HG03469 (cell line): Measurements from ENCODE around the gene HMGCR.

ENCODE experiments used
- ATAC-seq: cut with Tn5 transposase; IDR thresholded peaks from one replicate; pipeline ENCODE4 v1.9.1; 2021; ENCODE audit warnings: mild to moderate bottlenecking, moderate library complexity, moderate number of reproducible peaks; ENCODE audit not compliant: unreplicated experiment

The HMGCR gene

DNA sequence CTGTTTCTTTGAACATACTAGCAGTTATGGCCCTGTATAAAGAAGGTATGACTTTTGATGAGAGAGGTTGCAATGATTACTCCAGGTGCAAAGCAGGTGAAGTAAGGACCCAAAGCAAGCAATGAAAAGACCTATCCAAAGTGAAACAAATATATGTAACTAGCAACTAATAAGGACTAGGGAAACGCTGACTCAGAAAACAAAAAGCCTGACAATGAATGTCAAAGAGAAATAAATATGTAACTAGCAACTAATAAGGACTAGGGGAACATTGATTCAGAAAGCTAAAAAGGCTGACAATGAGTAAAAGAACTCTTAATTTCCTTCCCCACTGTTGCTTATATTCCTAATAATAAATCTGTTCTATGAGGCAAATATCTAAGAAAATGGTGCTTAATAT, 43.1 kb downstream of the HMGCR start:
- ATAC-seq = no peak

DNA sequence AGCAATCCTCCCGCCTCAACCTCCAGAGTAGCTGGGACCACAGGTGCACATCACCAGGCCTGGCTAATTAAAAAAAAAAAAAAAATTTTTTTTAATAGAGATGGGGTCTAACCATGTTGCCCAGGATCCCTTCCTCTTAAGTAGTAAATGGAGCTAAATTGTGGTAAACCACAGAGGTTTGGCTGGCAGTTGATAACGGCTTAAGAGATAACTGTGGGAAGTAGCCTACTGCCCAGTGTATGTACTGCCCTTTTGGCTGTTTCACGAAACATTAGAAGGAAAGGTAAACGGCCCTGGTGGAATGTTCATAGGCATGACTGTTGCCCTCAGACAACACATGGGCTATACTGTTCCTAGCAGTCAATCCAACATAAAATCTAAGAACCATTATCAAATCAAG, 44.4 kb downstream of the HMGCR start:
- ATAC-seq = no peak

DNA sequence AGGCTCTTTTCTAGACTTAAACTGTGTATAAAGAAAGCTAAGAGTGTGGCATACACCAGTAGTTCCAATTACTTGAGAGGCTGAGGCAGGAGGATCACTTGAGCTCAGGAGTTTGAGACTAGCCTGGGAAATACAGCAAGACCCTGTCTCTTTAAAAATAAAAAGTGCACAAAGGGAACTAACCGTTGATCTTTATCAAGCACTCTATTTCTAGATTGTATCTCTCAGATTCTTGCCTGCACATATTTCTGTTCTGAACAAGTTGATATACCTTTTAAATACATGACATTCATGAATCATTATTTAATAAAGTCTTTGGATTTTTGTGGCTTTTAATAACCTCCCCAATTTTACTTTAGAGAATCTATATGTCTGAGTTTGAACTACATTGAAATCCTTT, 47.2 kb downstream of the HMGCR start:
- no peak for ATAC-seq

GRCh38 chr5:75387806-75388205, 50.8 kb downstream of the HMGCR start:
- no peak for ATAC-seq

DNA sequence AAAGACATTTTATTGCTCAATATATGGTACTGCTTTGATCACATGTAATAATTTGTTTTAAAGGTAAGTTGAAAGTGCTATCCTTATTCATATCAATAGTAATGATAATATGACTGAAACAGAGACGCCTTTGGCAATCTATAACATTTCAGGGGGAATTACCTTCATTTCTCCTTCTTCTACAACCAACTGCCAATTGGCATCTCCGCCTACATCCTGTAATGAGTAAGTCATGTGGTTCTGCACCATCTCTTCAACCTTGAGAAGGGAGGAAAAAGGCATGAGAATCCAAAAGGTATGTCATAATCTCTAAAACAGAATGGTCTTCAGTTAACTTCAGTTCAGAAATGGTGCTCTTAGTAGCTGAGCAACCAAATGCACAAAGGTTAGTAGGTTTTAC, 52.4 kb downstream of the HMGCR start:
- ATAC-seq = no peak

- no peak for ATAC-seq
Measured at GRCh38 chr5:75395277-75395676, 58.3 kb downstream of the HMGCR start.

DNA sequence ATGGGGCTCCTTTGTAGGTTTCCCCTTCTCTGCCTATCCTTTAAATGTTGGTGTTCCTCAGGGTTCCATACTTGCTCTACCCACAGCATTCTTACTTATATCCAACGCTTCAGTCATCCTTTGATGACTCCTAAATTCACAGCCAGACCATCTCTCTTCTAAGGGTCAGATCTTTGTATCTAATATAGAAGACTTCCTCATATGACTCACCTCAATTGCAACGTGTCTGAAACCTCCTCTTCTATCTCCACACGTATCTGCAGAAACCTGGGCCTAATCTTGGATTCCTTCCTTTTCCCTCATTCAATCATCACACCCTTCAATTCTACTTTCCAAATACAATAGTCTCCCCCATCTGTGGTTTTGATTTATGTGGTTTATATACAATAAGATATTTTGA, 68.3 kb downstream of the HMGCR start:
- ATAC-seq = no peak
